Left cardiac atrium (tissue), 4 donors: Measurements from ENCODE around the gene DHDH. TPM values are rescaled to one million over a fixed set of nuclear protein-coding genes. Genes with fewer than 3 reads are reported as not detected.

Source experiments
- ATAC-seq, 2 donors: fragments of 200-7000 bp; cut with Tn5 transposase; one replicate each; pipeline ENCODE4 v1.9.1; 2020; ENCODE audit warnings: mild to moderate bottlenecking in 2 of 2, moderate library complexity in 2 of 2
- DNase-seq: peaks from one replicate; pipeline ENCODE4 v3.0.0-alpha.2; 2020
- intact Hi-C, 2 donors: fragments of 100-400 bp; cut with DNase I; formaldehyde crosslinking; loops; one replicate each; pipeline versions ENCODE4 v1.14.1 to v1.15.1; 2022 to 2023
- total RNA-seq, 2 donors: library from RNA; stranded (reverse); fragmentation: NEBNext Ultra II Directional; extraction: Animal tissue kit (Norgen Biotek cat#: 25700); gene quantifications; one replicate each; pipeline ENCODE4 v1.2.1, GENCODE V29; 2021
- donor health status: DM: no; HTN: yes; CAD: no.
- donor health status: DM: no; HTN: yes; CAD: no; lungs with severe emphysema.
- donor health status: DM: yes; HTN: yes; CAD: no.
- donor health status: Dilated cardiomyopathy.

Gene DHDH
- total RNA-seq, 2 donors from 2014 or later, result not detected

DNA sequence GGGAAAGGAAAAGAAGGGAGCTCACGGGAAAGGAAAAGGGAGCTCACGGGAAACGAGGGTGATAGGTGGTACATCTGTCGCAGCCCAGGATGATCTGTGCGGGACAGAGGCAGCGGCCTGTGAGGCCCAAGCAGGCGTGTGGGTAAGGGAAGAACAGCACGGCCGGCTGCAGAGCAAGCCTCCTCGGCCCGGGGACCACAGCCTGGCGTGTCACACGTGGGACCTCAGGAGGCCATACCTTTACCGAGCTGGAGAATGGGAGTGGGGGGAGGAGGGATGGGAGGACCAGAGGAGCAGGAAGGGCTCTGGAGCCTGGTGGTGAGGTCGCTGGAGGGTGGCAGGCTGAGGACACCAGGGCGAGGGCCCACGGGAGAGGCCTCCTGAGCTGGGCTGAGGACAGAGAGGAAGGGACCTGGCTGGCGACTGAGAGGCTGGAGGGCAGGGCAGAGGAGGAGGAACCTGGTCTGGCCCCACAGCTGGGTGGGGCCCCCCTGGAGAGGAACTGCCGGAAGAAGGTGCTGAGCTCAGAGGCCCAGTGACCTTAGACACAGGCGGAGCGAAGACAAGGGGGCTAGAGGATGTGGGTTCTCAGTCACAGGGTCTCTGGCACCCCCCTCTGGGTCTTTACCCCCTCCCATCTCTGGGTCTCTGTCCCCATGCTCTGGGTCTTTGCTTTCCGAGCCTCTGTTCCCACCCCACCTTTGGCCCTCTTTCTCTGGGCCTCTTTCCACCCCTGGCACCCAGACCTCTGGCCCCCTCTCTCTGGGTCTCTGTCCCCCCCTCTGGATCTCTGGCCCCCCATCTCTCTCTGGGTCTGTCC, 28.7 kb downstream of the DHDH start:
- intact Hi-C loops, result loop anchor here in 1 of 2 donors (10.0 kb wide), 1 partner anchor 87 kb away; the partner anchor contains the start of gene PPP1R15A
- ATAC-seq (no peak), DNase-seq (peak; percentile 64)

DNA sequence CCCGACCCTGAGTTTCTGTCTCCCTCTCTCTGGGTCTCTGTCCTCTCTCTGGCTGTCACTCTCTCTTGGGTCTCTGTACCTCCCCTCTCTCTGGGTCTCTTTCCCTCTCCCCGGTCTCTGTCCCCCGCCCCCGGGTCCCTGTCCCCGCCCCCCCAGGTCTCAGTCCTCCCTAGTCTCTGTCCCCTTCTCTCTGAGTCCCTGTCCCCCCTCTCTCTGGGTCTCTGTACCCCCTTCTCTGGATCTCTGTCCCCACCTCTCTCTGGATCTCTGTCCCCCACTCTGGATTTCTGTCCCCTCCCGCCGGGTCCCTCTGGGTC, 29.3 kb downstream of the DHDH start:
- ATAC-seq, result no peak
- intact Hi-C loops, result loop anchor here in 1 of 2 donors (10.0 kb wide), 1 partner anchor 88 kb away; the partner anchor contains the start of gene PPP1R15A
- no peak for DNase-seq

DNA sequence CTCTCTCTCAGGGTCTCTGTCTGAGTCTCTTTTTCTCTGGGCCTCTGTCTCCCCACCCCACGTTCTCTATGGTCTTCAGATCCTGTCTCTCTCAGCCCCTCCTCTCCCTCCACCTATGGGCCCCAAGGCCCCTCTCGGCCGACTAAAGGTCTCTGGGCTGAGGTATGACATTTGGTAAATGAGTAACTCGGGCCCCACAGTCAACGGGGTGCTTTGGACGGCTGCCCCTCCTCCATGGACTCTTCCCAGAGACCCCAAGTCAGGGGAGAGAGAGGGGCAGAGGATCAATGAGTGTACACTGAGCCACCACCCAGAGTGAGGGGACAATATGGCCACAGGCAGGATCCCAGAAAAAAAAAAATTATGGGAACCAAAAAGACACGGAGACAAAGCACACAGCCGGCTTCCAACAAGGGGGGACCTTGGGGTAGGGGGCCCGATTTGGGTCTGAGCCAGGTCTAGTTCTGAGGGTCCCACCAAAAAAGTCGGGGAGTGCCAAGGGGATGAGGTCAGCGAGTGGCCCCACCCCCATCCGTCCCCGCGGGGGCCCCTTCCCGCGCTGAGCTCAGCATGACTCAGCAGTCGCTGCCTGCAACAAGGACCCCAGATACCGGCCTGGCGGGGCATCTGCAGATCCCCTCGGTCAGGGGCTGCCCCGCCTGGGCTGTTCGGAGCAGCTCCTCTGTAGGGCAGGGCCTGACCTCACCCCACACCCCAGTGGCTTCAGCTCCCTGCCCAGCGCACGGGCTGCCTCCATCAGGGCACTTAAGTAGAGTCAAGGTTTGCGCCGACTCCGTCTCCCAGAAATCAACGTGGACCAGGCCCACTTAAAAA, 30.1 kb downstream of the DHDH start:
- DNase-seq (peak; percentile 84), ATAC-seq (peak; percentile 14 to 23)
- intact Hi-C loops, result loop anchor here in 1 of 2 donors (10.0 kb wide), 1 partner anchor 89 kb away; the partner anchor contains the start of gene PPP1R15A

DNA sequence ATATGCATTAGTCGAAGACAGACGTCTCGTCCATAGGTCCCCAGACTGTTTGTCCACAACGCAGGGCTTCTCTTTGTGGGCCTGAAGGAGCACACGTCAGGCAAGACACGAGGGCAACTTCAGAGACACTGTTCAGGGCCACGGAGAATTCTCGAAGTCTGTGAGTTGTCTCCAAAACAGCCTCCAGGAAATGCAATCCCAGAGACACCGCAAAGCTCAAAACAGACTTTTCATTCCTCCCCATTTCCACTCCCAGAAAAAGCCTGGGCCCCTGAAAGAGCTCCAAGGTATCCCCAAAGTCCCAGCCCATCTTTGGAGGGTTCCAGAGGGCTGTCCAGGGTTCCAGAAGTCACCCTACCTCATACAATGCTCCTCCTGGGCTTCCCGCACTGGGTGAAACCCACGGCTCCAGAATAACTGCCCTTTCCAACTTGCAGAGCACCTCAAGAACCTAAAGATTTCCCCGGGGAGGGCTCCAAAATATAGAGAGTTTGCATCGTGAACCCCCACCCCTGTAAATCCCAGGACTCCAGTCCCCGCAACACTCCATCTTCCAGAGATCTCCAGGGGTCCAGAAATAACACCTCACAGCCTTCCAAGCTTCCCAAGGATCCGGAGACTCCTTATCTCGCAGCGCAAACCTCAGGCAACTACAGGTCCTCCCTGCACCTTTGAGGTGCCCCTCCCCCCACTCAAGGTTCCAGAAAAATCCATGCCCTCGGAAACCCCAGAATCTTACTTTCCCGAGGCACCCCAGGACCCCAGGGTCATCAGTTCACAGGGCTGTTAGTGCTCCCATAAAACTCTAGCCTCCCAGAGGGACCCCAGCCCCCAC, 30.9 kb downstream of the DHDH start:
- ATAC-seq, result no peak
- DNase-seq, result no peak
- intact Hi-C loops, result loop anchor here (5.0 to 10.0 kb wide), 2 partner anchors 87 to 90 kb away; partner anchors contain the start of gene PPP1R15A (in 1 of the 2)

DNA sequence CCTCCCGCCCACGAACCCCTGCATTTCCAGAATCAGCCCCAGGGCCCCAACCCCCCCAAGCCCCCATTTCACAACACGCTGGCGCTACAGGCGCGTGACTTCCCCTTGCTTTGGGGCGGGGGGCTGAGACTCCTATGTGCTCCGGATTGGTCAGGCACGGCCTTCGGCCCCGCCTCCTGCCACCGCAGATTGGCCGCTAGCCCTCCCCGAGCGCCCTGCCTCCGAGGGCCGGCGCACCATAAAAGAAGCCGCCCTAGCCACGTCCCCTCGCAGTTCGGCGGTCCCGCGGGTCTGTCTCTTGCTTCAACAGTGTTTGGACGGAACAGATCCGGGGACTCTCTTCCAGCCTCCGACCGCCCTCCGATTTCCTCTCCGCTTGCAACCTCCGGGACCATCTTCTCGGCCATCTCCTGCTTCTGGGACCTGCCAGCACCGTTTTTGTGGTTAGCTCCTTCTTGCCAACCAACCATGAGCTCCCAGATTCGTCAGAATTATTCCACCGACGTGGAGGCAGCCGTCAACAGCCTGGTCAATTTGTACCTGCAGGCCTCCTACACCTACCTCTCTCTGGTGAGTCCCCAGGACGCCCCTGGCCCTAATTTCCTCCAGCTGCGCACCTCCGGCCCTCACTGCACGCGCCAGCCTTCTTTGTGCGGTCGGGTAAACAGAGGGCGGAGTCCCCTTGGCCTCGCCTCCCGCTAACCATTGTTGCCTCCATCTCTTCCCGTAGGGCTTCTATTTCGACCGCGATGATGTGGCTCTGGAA, 31.7 kb downstream of the DHDH start, which contains the start of gene FTL:
Gene FTL, plus strand, starts transcription at position 270 of the 766 bp plus-strand sequence. Its CDS starts 199 bp downstream, at position 469.
- DNase-seq (peak; percentile 98), ATAC-seq (peak; percentile 89 to 90)
- intact Hi-C loops, result loop anchor here (5.0 to 10.0 kb wide), 2 partner anchors 88 to 90 kb away; partner anchors contain the start of gene PPP1R15A (in 1 of the 2)

DNA sequence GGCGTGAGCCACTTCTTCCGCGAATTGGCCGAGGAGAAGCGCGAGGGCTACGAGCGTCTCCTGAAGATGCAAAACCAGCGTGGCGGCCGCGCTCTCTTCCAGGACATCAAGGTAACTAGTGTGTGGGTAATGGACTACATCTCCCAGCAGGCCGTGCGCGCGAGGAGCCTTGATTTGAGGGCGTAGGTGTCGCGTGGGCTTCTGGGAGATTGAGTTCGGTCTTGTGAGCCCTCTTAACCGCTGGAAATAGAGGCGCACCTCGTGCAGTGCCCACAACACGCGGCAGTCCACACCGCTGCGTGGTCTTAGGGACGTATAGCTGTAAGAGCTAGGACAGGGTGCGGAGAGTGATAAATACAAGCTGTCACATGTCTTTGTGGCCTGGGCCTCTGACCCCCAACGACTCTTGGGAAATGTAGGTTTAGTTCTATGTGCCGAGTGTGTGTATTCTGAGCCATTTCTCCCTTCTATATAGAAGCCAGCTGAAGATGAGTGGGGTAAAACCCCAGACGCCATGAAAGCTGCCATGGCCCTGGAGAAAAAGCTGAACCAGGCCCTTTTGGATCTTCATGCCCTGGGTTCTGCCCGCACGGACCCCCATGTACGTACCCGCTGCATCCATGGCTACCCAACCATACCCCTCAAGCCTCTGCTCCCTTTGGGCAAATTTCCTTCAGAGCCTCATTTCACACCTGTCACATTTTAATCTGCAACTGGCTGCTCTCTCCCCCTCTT, 32.5 kb downstream of the DHDH start:
- intact Hi-C loops, result loop anchor here (5.0 to 10.0 kb wide), 2 partner anchors 89 to 91 kb away; partner anchors contain the start of gene PPP1R15A (in 1 of the 2)
- ATAC-seq, result peak; percentile 50 to 67
- peak; percentile 92 for DNase-seq

DNA sequence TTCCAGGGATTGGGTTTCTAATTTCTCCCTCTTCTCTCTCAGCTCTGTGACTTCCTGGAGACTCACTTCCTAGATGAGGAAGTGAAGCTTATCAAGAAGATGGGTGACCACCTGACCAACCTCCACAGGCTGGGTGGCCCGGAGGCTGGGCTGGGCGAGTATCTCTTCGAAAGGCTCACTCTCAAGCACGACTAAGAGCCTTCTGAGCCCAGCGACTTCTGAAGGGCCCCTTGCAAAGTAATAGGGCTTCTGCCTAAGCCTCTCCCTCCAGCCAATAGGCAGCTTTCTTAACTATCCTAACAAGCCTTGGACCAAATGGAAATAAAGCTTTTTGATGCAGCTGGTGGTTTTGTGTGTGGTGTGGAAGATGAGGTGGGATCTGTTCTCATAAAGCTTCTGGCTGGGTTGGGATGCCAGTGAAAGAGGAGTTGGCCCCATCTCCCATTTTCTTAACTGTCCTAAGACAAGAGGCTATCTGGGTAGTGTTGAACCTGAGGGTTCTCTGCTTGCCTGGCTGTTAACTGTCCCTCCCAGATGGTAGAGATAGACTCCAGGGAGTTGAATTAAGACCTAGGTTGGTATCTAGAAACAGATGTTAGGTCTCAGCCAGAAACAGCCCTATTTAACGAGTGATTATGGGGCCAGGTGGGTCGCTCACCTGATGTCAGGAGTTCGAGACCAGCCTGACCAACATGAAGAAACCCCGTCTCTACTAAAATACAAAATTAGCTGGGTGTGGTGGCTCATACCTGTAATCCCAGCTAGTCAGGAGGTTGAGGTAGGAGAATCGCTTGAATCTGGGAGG, 33.2 kb downstream of the DHDH start:
- no peak for ATAC-seq
- DNase-seq, result no peak
- intact Hi-C loops, result loop anchor here (5.0 to 10.0 kb wide), 2 partner anchors 89 to 92 kb away; partner anchors contain the start of gene PPP1R15A (in 1 of the 2)

DNA sequence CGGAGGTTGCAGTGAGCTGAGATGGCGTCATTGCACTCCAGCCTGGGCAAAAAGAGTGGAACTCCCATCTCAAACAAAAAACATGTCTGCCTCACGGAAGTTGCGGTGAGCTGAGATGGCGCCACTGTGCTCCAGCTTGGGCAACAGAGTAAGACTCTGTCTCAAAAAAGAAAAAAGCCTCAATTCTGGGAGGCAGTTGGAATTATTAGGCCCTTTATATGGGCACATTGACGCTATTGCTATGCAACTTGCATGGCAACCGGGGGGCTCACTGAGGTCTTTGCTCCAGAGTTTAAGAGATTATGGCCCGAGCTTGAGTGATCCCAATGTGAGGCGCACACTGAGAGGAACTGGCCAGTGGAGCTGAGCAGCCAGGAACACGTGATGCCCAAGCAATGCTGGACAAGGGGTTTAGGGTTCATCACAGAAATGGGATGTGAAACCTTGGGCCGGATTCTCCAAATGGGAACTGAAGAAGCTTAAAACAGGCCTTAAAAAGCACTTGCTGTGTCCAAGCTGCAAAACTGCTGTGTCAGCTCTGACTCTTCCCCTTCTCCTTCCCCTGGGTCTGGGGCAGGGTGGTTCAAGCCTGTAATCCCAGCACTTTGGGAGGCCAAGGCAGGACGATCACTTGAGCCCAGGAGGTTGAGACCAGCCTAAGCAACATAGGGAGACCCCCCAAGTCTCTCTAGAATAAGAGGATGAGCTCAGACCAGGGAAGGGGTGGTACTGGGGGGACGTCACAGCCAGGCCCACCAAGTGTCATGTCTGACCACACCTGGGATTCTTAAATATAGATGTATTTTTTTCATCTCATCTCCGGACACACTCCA, 34.1 kb downstream of the DHDH start:
- intact Hi-C loops, result loop anchor here (5.0 to 10.0 kb wide), 2 partner anchors 90 to 93 kb away; partner anchors contain the start of gene PPP1R15A (in 1 of the 2)
- peak; percentile 58 for DNase-seq
- ATAC-seq, result peak in 1 of 2 donors; percentile 0

DNA sequence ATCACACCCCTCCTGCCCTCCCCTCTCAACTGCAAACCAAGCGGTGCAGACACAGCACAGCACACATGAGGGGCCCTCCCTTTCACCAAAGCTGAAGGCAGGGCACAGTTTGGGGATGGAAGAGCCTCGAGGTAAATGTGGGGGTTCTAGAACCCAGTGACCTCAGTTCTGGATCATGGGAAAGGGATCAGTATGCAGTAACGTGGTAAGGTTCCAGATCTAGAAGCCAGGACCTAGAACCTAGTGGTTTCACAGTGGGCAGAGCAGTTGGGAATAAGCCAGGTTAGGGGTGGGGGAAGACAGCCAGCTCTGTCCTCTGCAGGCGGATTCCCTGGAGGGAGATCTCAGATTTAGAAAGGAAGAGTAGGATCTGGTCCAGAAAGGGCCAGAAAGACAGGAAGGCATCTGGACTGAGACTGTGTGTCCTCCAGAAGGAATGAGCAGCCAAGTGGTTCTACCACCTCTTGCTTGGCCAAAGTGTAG, 34.7 kb downstream of the DHDH start:
- intact Hi-C loops, result loop anchor here (5.0 to 10.0 kb wide), 2 partner anchors 91 to 93 kb away; partner anchors contain the start of gene PPP1R15A (in 1 of the 2)
- ATAC-seq (no peak), DNase-seq (no peak)

DNA sequence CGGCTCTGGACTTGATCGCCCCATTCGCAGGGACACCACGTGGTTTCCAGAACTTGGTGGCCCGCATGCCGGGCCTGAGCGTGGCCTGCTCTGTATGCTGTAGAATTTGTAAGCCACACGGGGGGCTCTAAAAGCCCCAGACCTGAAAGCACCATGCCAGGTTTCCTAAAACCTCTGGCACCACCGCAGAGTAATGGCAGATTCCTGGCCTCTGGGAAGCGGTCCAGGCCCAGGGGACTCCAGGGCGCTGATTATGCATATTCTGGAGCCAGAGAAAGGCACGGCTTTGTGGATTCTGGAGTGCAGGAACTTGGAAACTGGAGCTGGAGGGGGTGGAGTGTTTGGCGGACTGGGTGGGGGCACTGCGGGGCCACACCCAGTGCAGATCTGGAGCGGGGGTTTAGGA, 35.3 kb downstream of the DHDH start:
- no peak for DNase-seq
- intact Hi-C loops, result loop anchor here (5.0 to 10.0 kb wide), 2 partner anchors 92 to 94 kb away; partner anchors contain the start of gene PPP1R15A (in 1 of the 2)
- no peak for ATAC-seq

DNA sequence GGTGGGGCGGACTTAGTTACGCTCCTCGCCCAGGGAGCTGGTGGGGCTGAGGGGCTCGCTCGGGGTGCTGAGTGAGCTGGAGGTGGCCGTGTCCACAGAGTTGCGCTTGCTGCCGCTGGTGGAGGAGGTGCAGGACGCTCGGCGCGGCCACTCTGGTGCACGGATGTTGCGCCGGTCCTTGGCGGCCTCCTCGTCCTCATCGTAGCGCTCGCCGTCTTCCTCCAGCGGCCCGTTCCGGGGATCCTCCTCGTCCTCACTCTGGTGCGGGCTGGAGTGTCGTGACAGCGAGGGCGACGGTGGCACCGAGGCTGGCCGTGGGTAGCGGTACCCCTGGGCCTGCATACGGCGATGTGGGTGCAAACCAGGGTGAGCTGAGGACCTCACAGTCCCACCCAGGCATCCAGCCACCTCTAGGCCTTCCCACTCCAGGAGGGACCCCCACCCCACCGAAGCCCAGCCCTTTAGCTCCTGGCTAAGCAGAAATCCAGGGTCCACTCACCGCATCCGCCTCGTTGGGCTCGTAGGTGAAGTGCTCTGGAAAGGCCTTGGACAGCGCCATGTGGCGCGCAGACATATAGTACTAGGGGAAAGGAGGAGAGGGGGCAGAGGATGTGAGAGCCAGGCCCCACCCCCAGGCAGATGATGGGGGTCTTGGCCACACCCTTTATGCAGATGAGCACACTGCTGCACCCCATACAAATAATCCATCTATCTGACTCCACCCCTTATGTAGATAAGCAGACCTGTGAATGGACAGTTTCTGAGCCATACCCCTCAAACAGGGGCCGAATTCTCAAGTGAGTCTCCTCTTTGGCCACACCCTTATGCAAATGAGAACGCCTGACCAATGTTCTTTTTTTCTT, 36.0 kb downstream of the DHDH start:
- intact Hi-C loops, result loop anchor here (5.0 to 10.0 kb wide), 3 partner anchors 92 to 182 kb away; partner anchors contain the start of gene PPP1R15A (in 1 of the 2)
- DNase-seq, result no peak

DNA sequence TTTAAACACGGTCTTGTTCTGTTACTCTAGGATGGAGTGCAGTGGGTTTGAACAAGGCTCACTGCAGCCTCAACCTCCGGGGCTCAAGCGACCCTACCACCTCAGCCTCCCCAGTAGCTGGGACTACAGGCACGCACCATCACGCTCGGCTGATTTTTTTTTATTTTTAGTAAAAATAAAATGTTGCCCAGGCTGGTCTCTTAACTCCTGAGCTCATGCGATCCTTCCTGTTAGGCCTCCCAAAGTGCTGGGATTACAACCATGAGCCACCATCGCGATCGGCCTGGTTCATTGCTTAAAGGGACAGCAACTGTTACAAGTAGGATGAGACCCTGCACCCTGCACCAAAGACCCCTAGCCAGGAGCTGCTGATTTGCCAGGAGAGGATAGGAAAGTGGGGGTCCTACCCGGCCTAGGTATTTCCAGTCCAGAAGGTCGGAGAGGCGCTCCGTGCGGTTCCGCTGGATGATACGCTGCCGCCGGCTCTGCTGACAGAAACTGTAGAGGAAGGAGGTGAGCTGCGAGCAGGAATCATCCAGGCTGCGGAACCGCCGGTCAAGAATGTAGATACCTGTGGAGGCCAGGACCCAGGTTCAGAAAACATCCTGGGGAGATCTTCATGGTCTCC, 36.8 kb downstream of the DHDH start:
- ATAC-seq (no peak), DNase-seq (no peak)
- intact Hi-C loops, result loop anchor here in 1 of 2 donors (5.0 kb wide), 1 partner anchor 183 kb away; no protein-coding TSS in a partner anchor

More for the DNA sequence above, 36.0 kb downstream of the DHDH start:
- ATAC-seq, result no peak

DNA sequence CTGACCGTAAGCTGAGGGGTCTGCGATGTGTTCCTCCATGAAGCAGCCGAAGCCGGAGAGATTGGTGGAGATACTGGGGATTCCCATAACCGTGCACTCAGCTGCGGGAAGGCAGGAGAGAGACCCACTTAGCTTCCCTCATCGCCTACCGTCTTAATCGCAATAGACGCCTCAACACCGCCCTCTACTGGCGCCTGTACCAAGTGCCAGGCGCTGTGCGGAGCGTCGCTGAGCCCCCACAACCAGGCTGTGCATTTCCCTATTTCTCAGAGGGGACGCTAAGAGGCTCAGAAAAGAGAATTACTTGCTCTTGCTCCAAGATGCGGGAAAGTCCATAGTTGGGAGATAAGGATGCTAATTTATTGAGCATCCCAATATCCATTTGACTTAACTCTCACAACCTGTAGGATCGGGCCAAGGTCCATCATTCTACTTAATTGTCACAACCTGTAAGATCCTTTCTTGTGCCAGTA, 37.5 kb downstream of the DHDH start:
- ATAC-seq (peak; percentile 53 to 56), DNase-seq (peak; percentile 88)
- intact Hi-C loops, result loop anchor here in 1 of 2 donors (5.0 kb wide), 1 partner anchor 184 kb away; no protein-coding TSS in a partner anchor
